GM12872 (cell line): ENCODE data around the gene SLC15A2.

Source experiments
- CTCF ChIP-seq: IDR thresholded peaks from 3 replicates; pipeline ENCODE4 v1.5.1; 2011; ENCODE audit warnings: low read depth, mild to moderate bottlenecking, low read length, moderate library complexity; ENCODE audit not compliant: insufficient read depth

The SLC15A2 gene

GRCh38 chr3:121942116-121942786 is 48.0 kb downstream of the SLC15A2 start:
- no peak for TF ChIP-seq CTCF

GRCh38 chr3:121943431-121943830 is 49.2 kb downstream of the SLC15A2 start:
- no peak for TF ChIP-seq CTCF

GRCh38 chr3:121948641-121949040 is 54.4 kb downstream of the SLC15A2 start:
- no peak for TF ChIP-seq CTCF

- TF ChIP-seq CTCF: no peak
Measured at GRCh38 chr3:121951291-121951919, 57.2 kb downstream of the SLC15A2 start.

- TF ChIP-seq CTCF: no peak
Measured at GRCh38 chr3:121956363-121956762, 62.2 kb downstream of the SLC15A2 start.

GRCh38 chr3:121957674-121958415 is 63.6 kb downstream of the SLC15A2 start:
- no peak for TF ChIP-seq CTCF

GRCh38 chr3:121958801-121959200 is 64.6 kb downstream of the SLC15A2 start:
- TF ChIP-seq CTCF: no peak
